IMR-90 (cell line): Measurements from ENCODE around the gene SEMA5A. TPM values are rescaled to one million over a fixed set of nuclear protein-coding genes. Genes with fewer than 3 reads are reported as not detected.
A peak's percentile ranks its signal among the peaks of the same experiment; 100 is the strongest.

Experiments
- ATAC-seq: fragments of 200-7000 bp; cut with Tn5 transposase; 2 replicates; pipeline ENCODE4 v1.9.1; 2020; ENCODE audit warnings: low read depth, mild to moderate bottlenecking, moderate library complexity
- BruUV-seq: library from RNA; stranded (reverse); fragments of 400-500 nt; replicated peaks from 2 replicates; lab custom pipeline; 2021; lab: Mats Ljungman, UMichigan
- CTCF ChIA-PET: fragments of 300-600 bp; formaldehyde crosslinking; extraction: SDS; loops from one replicate; lab custom pipeline; 2021; ENCODE audit warnings: antibody characterized with exemption; lab: Yijun Ruan, JAX
- POLR2A ChIA-PET: fragments of 300-600 bp; sonication (Branson Sonifier 250); formaldehyde crosslinking; loops from one replicate; lab custom pipeline; 2022; ENCODE audit warnings: antibody characterized with exemption; ENCODE audit not compliant: unreplicated experiment; lab: Charles Lee
- DNase-seq: peaks from one replicate; pipeline ENCODE4 v3.0.0; 2013
- H2AFZ ChIP-seq: replicated peaks from 2 replicates; pipeline ENCODE3; 2013; ENCODE audit warnings: low read length, mild to moderate bottlenecking; ENCODE audit not compliant: poor library complexity
- H2AK5ac ChIP-seq: 2 replicates; pipeline ENCODE4 v1.6.1; 2013; ENCODE audit warnings: low read depth, low read length, inconsistent platforms
- H2AK9ac ChIP-seq: replicated peaks from 2 replicates; pipeline ENCODE3; 2013; ENCODE audit warnings: mild to moderate bottlenecking, low read depth, low read length, moderate library complexity; ENCODE audit not compliant: poor library complexity
- H2BK120ac ChIP-seq: 2 replicates; pipeline ENCODE4 v1.6.1; 2013; ENCODE audit warnings: low read depth, low read length, inconsistent platforms
- H2BK15ac ChIP-seq: 3 replicates; pipeline ENCODE4 v1.6.1; 2013; ENCODE audit warnings: low read depth, low read length, inconsistent platforms
- H2BK20ac ChIP-seq: 2 replicates; pipeline ENCODE4 v1.6.1; 2013; ENCODE audit warnings: low read depth, mild to moderate bottlenecking, inconsistent platforms, low read length, moderate library complexity
- H2BK5ac ChIP-seq: 2 replicates; pipeline ENCODE4 v1.6.1; 2013; ENCODE audit warnings: mild to moderate bottlenecking, low read depth, low read length, inconsistent platforms; ENCODE audit not compliant: poor library complexity, severe bottlenecking
- H3K14ac ChIP-seq: replicated peaks from 2 replicates; pipeline ENCODE4 v1.6.1; 2013; ENCODE audit warnings: low read depth, low read length, inconsistent platforms
- H3K18ac ChIP-seq: 2 replicates; pipeline ENCODE4 v1.6.1; 2013; ENCODE audit warnings: low read depth, low read length, control low read depth
- H3K23ac ChIP-seq: 2 replicates; pipeline ENCODE4 v1.6.1; 2013; ENCODE audit warnings: low read depth, low read length, inconsistent platforms
- H3K27ac ChIP-seq: 2 replicates; pipeline ENCODE4 v1.5.1; 2013; ENCODE audit warnings: mild to moderate bottlenecking, control low read depth, low read length; ENCODE audit not compliant: insufficient read depth
- H3K27me3 ChIP-seq: 2 replicates; pipeline ENCODE4 v1.6.1; 2013; ENCODE audit warnings: low read length; ENCODE audit not compliant: control insufficient read depth, insufficient read depth
- H3K36me3 ChIP-seq: 2 replicates; pipeline ENCODE4 v1.6.1; 2013; ENCODE audit warnings: low read length, mixed read lengths; ENCODE audit not compliant: control insufficient read depth, insufficient read depth
- H3K4ac ChIP-seq: 2 replicates; pipeline ENCODE4 v1.6.1; 2013; ENCODE audit warnings: low read depth, low read length, inconsistent platforms
- H3K4me1 ChIP-seq: 2 replicates; pipeline ENCODE4 v1.6.1; 2013; ENCODE audit warnings: low read length, mixed read lengths; ENCODE audit not compliant: control insufficient read depth, insufficient read depth
- H3K4me2 ChIP-seq: 2 replicates; pipeline ENCODE4 v1.6.1; 2013; ENCODE audit warnings: low read depth, mild to moderate bottlenecking, control low read depth, low read length, moderate library complexity
- H3K4me3 ChIP-seq: 2 replicates; pipeline ENCODE4 v1.5.1; 2013; ENCODE audit warnings: low read depth, mild to moderate bottlenecking, control low read depth, low read length, moderate library complexity; ENCODE audit not compliant: insufficient read depth
- H3K56ac ChIP-seq: 2 replicates; pipeline ENCODE4 v1.6.1; 2013; ENCODE audit warnings: low read length, inconsistent platforms; ENCODE audit not compliant: insufficient read depth; ENCODE audit errors: extremely low read depth
- H3K79me1 ChIP-seq, 2 experiments: 2 replicates each; pipeline ENCODE4 v1.6.1; 2013; ENCODE audit warnings: low read length in 2 of 2, inconsistent platforms in 1 of 2, low read depth in 1 of 2
- H3K9ac ChIP-seq: 2 replicates; pipeline ENCODE4 v1.6.1; 2013; ENCODE audit warnings: low read depth, low read length, control low read depth
- H3K9me1 ChIP-seq: 2 replicates; pipeline ENCODE4 v1.6.1; 2013; ENCODE audit warnings: low read length, inconsistent platforms; ENCODE audit not compliant: insufficient read depth
- H3K9me3 ChIP-seq: 2 replicates; pipeline ENCODE4 v1.6.1; 2013; ENCODE audit warnings: low read length; ENCODE audit not compliant: control insufficient read depth, insufficient read depth
- H4K20me1 ChIP-seq: 2 replicates; pipeline ENCODE4 v1.6.1; 2013; ENCODE audit warnings: low read length, inconsistent platforms; ENCODE audit not compliant: insufficient read depth
- H4K5ac ChIP-seq: 2 replicates; pipeline ENCODE4 v1.6.1; 2013; ENCODE audit warnings: mild to moderate bottlenecking, low read depth, low read length, control low read depth
- H4K8ac ChIP-seq, 2 experiments: 2 replicates each; pipeline ENCODE4 v1.6.1; 2013; ENCODE audit warnings: low read depth in 2 of 2, low read length in 2 of 2, control low read depth in 1 of 2, inconsistent platforms in 1 of 2
- H4K91ac ChIP-seq: 2 replicates; pipeline ENCODE4 v1.6.1; 2013; ENCODE audit warnings: low read depth, low read length, inconsistent platforms; ENCODE audit not compliant: insufficient read depth
- MAFK ChIP-seq: IDR thresholded peaks from 2 replicates; pipeline ENCODE4 v1.6.1; 2012; ENCODE audit warnings: low read depth, low read length, improper control_type of control experiment
- RFX5 ChIP-seq: IDR thresholded peaks from 2 replicates; pipeline ENCODE4 v1.8.0; 2012; ENCODE audit warnings: low read depth, mild to moderate bottlenecking, low read length, moderate library complexity
- WGBS, 2 experiments: methylation state at CpG; one replicate each; pipeline versions ENCODE4 v1.1.5 to v1.1.7; 2013; ENCODE audit warnings: missing lambda C conversion rate in 2 of 2; ENCODE audit not compliant: insufficient read length in 1 of 2; ENCODE audit errors: extremely low coverage in 2 of 2; 5-methylcytosine and 5-hydroxymethylcytosine counted together
- dilution Hi-C: fragments of 300-500 bp; cut with HindIII; formaldehyde crosslinking; loops from one replicate; pipeline ENCODE4 v1.14.3; 2018; ENCODE audit warnings: low sequenced_read_pairs; ENCODE audit not compliant: unreplicated experiment
- in situ Hi-C: fragments of 300-500 bp; cut with MboI; formaldehyde crosslinking; loops from 3 replicates; pipeline ENCODE4 v1.14.3; 2019; ENCODE audit warnings: low sequenced_read_pairs, inconsistent platforms, mixed read lengths
- intact Hi-C: fragments of 100-400 bp; cut with micrococcal nuclease; formaldehyde crosslinking; loops from 2 replicates; pipeline ENCODE4 v1.10.0; 2022
- polyA plus RNA-seq, 3 experiments: library from polyadenylated mRNA; depleted of rRNA; stranded (reverse); fragments of >200 nt; gene quantifications; 2 replicates each; pipeline ENCODE4 v1.2.3, GENCODE V29; 2012; ENCODE audit warnings: low replicate concordance in 1 of 3
- total RNA-seq: library from RNA; depleted of rRNA; stranded (reverse); fragments of >200 nt; gene quantifications from 2 replicates; pipeline ENCODE4 v1.2.3, GENCODE V29; 2012

The SEMA5A gene
- total and polyA plus RNA-seq, 2 of the 4 experiments (the other 2 are of a cell fraction), result 8.2 to 9.9 TPM

- POLR2A ChIA-PET, result no interaction called here
- H2AFZ ChIP-seq, result no peak overlapping the region
- WGBS, 2 experiments, result no CpG with 5 or more reads among the region's 4 CpGs
Observed at GRCh38 chr5:9140202-9140601, 405.7 kb downstream of the SEMA5A start.

More at GRCh38 chr5:9140202-9140601, 405.7 kb downstream of the SEMA5A start:
- dilution Hi-C loops (no loop called here), in situ Hi-C loops (no loop called here), intact Hi-C loops (no loop called here)
- Histone ChIP-seq H3K4ac (no peak overlapping the region), H3K79me1 (no peaks in the 10 kb centered on the region), H3K9me3 (no peaks in the 10 kb centered on the region), H3K9ac (no peak overlapping the region), H3K9me1 (peaks cover 4% of the 10 kb centered on the region; the same call in 1 of the 2 replicates), H3K4me3 (no peak overlapping the region), H4K8ac (no peak overlapping the region), H2BK20ac (no peak overlapping the region), H3K27ac (no peak overlapping the region), H2AK9ac (no peak overlapping the region), H4K91ac (no peak overlapping the region), H3K18ac (no peak overlapping the region), H4K20me1 (no peaks in the 10 kb centered on the region), H3K14ac (no peak overlapping the region), H3K36me3 (peaks cover 11% of the 10 kb centered on the region), H2BK15ac (no peak overlapping the region), H3K4me1 (no peaks in the 10 kb centered on the region), H3K4me2 (no peak overlapping the region), H2BK120ac (no peak overlapping the region), H3K23ac (no peak overlapping the region), H2AK5ac (no peak overlapping the region), H3K56ac (no peak overlapping the region), H2BK5ac (no peak overlapping the region), H4K5ac (no peak overlapping the region), H3K27me3 (no peaks in the 10 kb centered on the region)
- TF ChIP-seq RFX5 (no peak), MAFK (peak; percentile 69)
- DNase-seq (no peak), ATAC-seq (no peak)
- CTCF ChIA-PET, result no interaction called here
- no TSS peak for BruUV-seq
